ENCODE results near the gene SLC9A9.

GRCh38 chr3:143375698-143376097 lies 472.6 kb downstream of the SLC9A9 start:
- TF ChIP-seq CTCF (IDR thresholded peaks at IDR 0.05) (no peak), EP300 (IDR thresholded peaks at IDR 0.05; ENCODE audit: low read depth) (no peak), POLR2A (IDR thresholded peaks at IDR 0.05) (no peak)

Measured in transverse colon (tissue), 3 donors.